ENCODE measurements around the gene SVIL. TPM values are rescaled to one million over a fixed set of nuclear protein-coding genes. Genes with fewer than 3 reads are reported as not detected.
A peak's percentile ranks its signal among the peaks of the same experiment; 100 is the strongest.
"Not testable (repeated sequence)": the region's sequence is repeated elsewhere in the genome, so short reads cannot be mapped to it uniquely, and the experiment has no call there.

SVIL gene
- total and polyA plus RNA-seq, 9 donors: 129 to 229 (median 173) TPM

DNA sequence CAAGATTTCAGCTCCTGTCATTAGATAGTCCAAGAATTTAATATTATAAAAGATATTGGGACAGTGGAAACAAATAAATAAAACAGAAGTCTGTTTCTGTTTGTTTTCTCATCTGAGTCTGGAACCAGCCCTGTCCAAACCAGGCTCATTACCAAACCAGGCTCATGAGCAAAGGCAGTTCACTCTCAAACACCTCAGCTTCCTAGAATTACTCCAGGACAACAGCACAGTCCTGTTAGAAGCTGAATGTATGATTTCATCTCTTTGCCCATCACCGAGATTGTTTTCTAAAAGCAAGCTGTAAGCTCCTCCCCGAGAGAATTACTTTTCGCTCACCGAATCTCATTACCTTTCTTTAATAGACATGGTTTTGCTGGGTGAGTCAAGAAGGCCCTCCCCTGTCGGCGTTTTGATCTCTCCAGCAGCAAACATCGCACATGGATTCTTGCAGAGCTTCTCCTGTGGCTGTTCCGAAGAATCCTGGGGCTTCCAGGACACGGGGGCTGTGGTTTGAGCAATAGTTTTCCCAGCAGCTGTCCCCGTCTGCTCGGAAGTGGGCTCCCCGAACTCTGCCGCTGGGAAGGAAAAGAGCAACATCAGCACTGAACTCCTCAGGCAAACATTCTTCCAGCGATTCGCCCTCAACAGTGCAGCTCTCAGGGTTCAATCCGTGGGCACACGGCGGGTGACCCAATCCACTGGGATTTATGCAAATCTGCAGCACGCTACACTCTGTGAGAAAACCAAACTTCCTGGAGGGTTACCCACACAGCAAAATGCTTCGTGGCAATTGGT is 112.5 kb downstream of the SVIL start:
- no peaks in the 10 kb centered on the region for H3K9me3 ChIP-seq (replicated peaks; ENCODE audit: control insufficient read depth, low read depth, low read length)

DNA sequence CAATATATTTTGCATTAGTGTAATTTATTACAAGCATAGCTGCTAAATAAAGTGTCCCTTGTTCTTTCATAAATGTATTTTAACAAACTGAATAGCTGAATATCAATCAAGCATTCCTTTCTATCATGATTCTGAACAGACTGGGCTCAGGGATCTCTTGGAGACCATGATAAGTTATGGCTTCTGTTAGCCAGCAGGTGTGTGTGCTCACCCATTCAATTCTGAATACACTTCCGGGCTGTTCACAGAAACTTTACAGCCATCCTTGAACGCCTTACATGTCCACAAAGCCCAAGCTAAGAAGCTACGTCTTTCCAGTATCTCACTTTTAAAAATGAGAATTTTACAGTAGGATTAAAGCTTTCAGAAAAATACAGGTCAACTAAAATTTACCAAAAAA is 115.1 kb downstream of the SVIL start:
- no peak for DNase-seq
- no peaks in the 10 kb centered on the region for H3K9me3 ChIP-seq (replicated peaks; ENCODE audit: control insufficient read depth, low read depth, low read length)
- H3K27ac ChIP-seq (ENCODE audit: low read length): no peak overlapping the region
- H3K4me3 ChIP-seq (ENCODE audit: low read length): no peak overlapping the region
- no CpG with 5 or more reads among the region's 3 CpGs for WGBS (ENCODE audit: insufficient coverage)
- H3K27me3 ChIP-seq (ENCODE audit: control insufficient read depth, insufficient read depth, low read length): no peaks in the 10 kb centered on the region
- peaks cover 13% of the 10 kb centered on the region for H3K4me1 ChIP-seq (ENCODE audit: control insufficient read depth, insufficient read depth, low read length)
- H3K36me3 ChIP-seq (ENCODE audit: control insufficient read depth, insufficient read depth, low read length): peaks cover 46% of the 10 kb centered on the region

More for the DNA sequence above, 112.5 kb downstream of the SVIL start:
- 71% methylated on average over 15 of the region's 20 CpGs for WGBS (ENCODE audit: insufficient coverage)
- H3K27me3 ChIP-seq (ENCODE audit: control insufficient read depth, insufficient read depth, low read length): no peaks in the 10 kb centered on the region
- H3K4me3 ChIP-seq (ENCODE audit: low read length): no peak overlapping the region
- H3K36me3 ChIP-seq (ENCODE audit: control insufficient read depth, insufficient read depth, low read length): peaks cover 49% of the 10 kb centered on the region
- H3K4me1 ChIP-seq (ENCODE audit: control insufficient read depth, insufficient read depth, low read length): no peaks in the 10 kb centered on the region
- no peak for DNase-seq
- H3K27ac ChIP-seq (ENCODE audit: low read length): no peak overlapping the region

DNA sequence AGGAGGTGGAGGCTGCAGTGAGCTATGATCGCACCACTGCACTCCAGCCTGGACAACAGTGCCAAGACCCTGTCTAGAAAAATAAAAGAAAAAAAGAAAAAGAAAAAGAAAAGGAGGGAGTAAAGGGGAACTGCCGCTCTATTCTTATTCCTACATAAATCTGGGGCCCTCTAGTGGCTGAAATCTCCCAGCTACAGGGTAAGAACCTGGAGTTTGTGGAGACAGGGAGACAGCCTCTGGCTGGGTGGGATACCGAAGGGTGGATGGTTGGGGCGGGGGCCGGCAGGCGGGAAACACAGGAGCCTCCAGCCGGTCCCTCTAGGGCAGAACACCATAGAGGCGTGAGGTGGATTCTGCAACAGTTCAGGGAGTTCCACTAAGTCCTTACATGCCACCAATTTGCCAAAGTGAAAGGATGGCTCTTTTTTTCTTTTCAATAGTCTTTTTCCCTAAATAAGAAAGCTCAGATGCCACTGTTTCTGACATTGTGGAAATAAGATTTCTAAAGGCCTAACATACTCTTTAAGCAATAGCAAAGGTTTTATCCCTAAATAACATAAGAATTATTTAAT is 117.3 kb downstream of the SVIL start:
- H3K27ac ChIP-seq (ENCODE audit: low read length): no peak overlapping the region
- DNase-seq: peak; percentile 29
- H3K4me1 ChIP-seq (ENCODE audit: control insufficient read depth, insufficient read depth, low read length): peaks cover 13% of the 10 kb centered on the region
- no peak overlapping the region for H3K4me3 ChIP-seq (ENCODE audit: low read length)
- H3K9me3 ChIP-seq (replicated peaks; ENCODE audit: control insufficient read depth, low read depth, low read length): no peaks in the 10 kb centered on the region
- peaks cover 38% of the 10 kb centered on the region for H3K36me3 ChIP-seq (ENCODE audit: control insufficient read depth, insufficient read depth, low read length)
- WGBS (ENCODE audit: insufficient coverage): 80% methylated on average over 3 of the region's 8 CpGs
- H3K27me3 ChIP-seq (ENCODE audit: control insufficient read depth, insufficient read depth, low read length): no peaks in the 10 kb centered on the region

DNA sequence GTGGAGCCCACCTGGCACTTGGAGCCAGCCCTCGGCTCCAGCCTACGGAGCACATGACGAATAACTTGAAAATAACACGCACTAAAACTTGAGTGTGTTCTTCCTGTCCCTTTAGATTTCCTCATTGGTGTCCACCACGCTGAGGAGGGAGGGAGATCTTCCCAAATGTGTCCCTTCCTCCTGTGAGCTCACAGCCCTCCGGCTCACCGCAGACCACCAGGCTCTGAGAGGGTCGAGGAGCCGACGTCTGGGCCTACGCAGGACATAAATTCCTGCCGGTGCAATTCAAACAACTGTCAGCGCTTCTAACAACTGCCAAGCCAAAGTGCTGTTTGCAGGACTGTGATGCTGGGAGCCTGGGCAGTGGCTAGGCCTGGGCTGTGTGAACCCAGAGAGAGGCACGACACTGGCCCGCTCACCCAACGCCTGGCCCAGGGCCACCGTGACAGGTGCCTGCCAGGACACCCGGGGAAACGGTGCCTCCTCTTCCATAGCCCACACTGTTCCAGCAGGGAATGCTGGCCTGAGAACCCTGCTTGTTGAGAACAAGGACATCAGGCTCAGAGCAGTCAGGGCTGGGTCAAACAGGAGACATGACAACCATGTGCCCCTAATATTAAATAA is 118.3 kb downstream of the SVIL start:
- H3K4me3 ChIP-seq (ENCODE audit: low read length); H3K27me3 ChIP-seq (ENCODE audit: control insufficient read depth, insufficient read depth, low read length); H3K9me3 ChIP-seq (replicated peaks; ENCODE audit: control insufficient read depth, low read depth, low read length): not testable (repeated sequence)
- Histone ChIP-seq H3K4me1 (ENCODE audit: control insufficient read depth, insufficient read depth, low read length) (peaks cover 13% of the 10 kb centered on the region), H3K36me3 (ENCODE audit: control insufficient read depth, insufficient read depth, low read length) (peaks cover 38% of the 10 kb centered on the region), H3K27ac (ENCODE audit: low read length) (peak overlapping the region; percentile 51)
- peak; percentile 53 for DNase-seq
- 66% methylated on average over 14 of the region's 19 CpGs for WGBS (ENCODE audit: insufficient coverage)

DNA sequence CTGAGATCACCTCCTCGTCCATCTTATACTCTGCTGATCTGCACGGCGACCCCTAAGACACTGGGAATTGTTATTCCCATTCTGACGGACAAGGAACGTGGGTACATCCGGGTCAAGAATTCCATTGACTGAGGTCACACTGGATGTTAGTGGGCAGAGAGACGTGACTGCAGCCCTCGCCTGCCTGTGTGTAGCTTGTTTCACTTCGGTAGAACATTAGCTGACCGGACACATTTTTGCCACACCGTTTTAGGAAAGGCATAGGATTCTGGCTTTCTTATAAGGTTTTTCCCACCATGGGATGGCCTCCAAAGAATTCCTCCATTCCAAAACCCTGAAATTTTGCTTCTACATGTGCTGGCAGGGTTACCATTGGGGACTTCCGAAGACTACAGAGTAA is 118.9 kb downstream of the SVIL start:
- H3K9me3 ChIP-seq (replicated peaks; ENCODE audit: control insufficient read depth, low read depth, low read length); DNase-seq; H3K27me3 ChIP-seq (ENCODE audit: control insufficient read depth, insufficient read depth, low read length); H3K4me3 ChIP-seq (ENCODE audit: low read length): not testable (repeated sequence)
- H3K36me3 ChIP-seq (ENCODE audit: control insufficient read depth, insufficient read depth, low read length): peaks cover 38% of the 10 kb centered on the region
- H3K27ac ChIP-seq (ENCODE audit: low read length): peak overlapping the region; percentile 42
- 86% methylated on average over 9 of the region's 12 CpGs for WGBS (ENCODE audit: insufficient coverage)
- peaks cover 13% of the 10 kb centered on the region for H3K4me1 ChIP-seq (ENCODE audit: control insufficient read depth, insufficient read depth, low read length)

DNA sequence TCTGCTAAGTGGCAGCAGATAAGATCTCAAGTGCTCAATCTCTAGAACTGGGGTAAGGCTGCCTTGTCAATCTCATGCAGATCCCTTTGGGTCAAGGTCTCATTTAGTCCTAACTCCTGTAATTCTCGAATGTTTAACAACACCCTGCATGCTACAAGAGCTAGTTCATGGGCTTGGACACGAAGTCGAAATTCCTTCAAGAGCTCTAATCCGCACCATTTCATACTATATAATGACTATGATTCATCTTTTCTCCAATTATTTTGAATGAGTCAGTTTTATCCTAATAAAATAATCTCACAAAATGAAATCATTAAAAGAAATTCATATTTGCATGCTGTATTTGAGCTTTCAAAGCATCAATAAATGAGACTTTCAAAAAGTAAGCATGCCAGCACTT is 119.7 kb downstream of the SVIL start:
- Histone ChIP-seq H3K4me1 (ENCODE audit: control insufficient read depth, insufficient read depth, low read length) (peaks cover 13% of the 10 kb centered on the region), H3K36me3 (ENCODE audit: control insufficient read depth, insufficient read depth, low read length) (peaks cover 33% of the 10 kb centered on the region)

DNA sequence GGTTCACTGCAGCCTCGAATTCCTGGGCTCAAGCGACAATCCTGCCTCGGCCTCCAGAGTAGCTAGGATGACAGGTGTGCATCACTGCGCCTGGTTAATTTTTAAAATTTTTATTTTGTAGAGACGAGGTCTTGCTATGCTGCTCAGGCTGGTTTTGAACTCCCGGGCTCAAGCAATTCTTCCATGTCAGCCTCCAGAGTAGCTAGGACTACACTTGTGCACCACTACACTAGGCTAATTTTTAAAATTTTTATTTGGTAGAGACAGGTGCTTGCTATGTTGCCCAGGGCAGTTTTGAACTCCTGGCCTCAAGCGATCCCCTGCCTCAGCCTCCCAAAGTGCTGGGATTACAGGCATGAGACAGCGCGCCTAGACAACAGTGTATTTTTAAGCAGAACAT is 120.5 kb downstream of the SVIL start:
- H3K9me3 ChIP-seq (replicated peaks; ENCODE audit: control insufficient read depth, low read depth, low read length): no peaks in the 10 kb centered on the region
- H3K27me3 ChIP-seq (ENCODE audit: control insufficient read depth, insufficient read depth, low read length): no peaks in the 10 kb centered on the region
- WGBS (ENCODE audit: insufficient coverage): 81% methylated on average over 6 of the region's 9 CpGs
- no peak for DNase-seq
- no peak overlapping the region for H3K27ac ChIP-seq (ENCODE audit: low read length)
- H3K4me1 ChIP-seq (ENCODE audit: control insufficient read depth, insufficient read depth, low read length): peaks cover 13% of the 10 kb centered on the region
- peaks cover 34% of the 10 kb centered on the region for H3K36me3 ChIP-seq (ENCODE audit: control insufficient read depth, insufficient read depth, low read length)
- no peak overlapping the region for H3K4me3 ChIP-seq (ENCODE audit: low read length)

More for the DNA sequence above, 119.7 kb downstream of the SVIL start:
- not testable (repeated sequence) for DNase-seq; H3K27ac ChIP-seq (ENCODE audit: low read length); H3K4me3 ChIP-seq (ENCODE audit: low read length); H3K9me3 ChIP-seq (replicated peaks; ENCODE audit: control insufficient read depth, low read depth, low read length); H3K27me3 ChIP-seq (ENCODE audit: control insufficient read depth, insufficient read depth, low read length)
- WGBS (ENCODE audit: insufficient coverage): no CpG with 5 or more reads among the region's 4 CpGs

DNA sequence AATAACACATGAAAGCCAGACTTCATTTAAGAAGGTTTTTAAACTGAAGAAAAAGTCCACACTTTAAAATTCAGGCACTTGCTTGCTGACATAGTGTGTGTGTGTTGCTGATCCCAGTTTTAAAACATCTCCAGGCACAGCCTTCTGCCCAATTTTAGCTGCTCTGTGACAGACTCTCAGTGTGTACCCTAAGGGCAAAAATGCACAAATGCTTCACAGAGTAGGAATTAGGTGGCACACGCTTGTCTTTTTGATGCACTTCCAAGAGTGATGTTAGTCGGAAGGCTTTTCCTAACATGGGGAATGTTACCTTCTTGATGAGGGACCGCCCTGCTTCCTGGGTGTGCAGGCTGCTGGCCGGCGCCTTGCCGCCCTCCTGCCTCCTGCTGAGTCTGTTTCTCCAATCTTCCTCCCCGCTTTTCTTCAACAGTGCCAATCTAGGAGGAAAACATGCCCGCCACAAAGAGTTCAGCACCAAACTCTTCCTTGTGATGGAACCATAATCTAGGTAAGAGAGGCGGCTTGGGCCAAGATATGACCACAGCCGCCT is 122.3 kb downstream of the SVIL start:
- H3K36me3 ChIP-seq (ENCODE audit: control insufficient read depth, insufficient read depth, low read length): peaks cover 37% of the 10 kb centered on the region
- no peaks in the 10 kb centered on the region for H3K27me3 ChIP-seq (ENCODE audit: control insufficient read depth, insufficient read depth, low read length)
- H3K9me3 ChIP-seq (replicated peaks; ENCODE audit: control insufficient read depth, low read depth, low read length): no peaks in the 10 kb centered on the region
- WGBS (ENCODE audit: insufficient coverage): 95% methylated on average over 3 of the region's 10 CpGs
- H3K4me3 ChIP-seq (ENCODE audit: low read length): no peak overlapping the region
- no peak overlapping the region for H3K27ac ChIP-seq (ENCODE audit: low read length)
- peaks cover 13% of the 10 kb centered on the region for H3K4me1 ChIP-seq (ENCODE audit: control insufficient read depth, insufficient read depth, low read length)
- DNase-seq: no peak

DNA sequence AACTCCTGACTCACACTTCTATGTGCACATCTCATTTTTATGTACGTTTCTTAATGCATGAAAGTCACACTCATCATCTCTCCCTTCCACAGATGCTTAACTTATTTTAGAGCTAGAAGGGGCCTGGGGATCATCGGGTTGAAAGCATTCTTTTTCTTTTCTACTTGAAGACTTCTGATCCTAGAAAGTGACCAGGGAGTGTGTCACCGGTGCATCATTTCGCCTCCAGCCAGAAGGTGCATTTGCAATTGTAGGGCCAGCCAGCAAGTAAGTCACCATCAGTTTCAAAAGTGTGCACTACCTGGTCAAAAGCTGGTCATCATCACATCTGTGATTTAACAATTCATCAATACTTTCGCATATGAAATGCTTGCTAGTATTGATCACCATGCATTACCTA is 123.0 kb downstream of the SVIL start:
- H3K4me1 ChIP-seq (ENCODE audit: control insufficient read depth, insufficient read depth, low read length); H3K27me3 ChIP-seq (ENCODE audit: control insufficient read depth, insufficient read depth, low read length); H3K4me3 ChIP-seq (ENCODE audit: low read length); H3K27ac ChIP-seq (ENCODE audit: low read length); H3K9me3 ChIP-seq (replicated peaks; ENCODE audit: control insufficient read depth, low read depth, low read length); DNase-seq: not testable (repeated sequence)
- 76% methylated on average over 2 of the region's 5 CpGs for WGBS (ENCODE audit: insufficient coverage)
- H3K36me3 ChIP-seq (ENCODE audit: control insufficient read depth, insufficient read depth, low read length): peaks cover 38% of the 10 kb centered on the region

DNA sequence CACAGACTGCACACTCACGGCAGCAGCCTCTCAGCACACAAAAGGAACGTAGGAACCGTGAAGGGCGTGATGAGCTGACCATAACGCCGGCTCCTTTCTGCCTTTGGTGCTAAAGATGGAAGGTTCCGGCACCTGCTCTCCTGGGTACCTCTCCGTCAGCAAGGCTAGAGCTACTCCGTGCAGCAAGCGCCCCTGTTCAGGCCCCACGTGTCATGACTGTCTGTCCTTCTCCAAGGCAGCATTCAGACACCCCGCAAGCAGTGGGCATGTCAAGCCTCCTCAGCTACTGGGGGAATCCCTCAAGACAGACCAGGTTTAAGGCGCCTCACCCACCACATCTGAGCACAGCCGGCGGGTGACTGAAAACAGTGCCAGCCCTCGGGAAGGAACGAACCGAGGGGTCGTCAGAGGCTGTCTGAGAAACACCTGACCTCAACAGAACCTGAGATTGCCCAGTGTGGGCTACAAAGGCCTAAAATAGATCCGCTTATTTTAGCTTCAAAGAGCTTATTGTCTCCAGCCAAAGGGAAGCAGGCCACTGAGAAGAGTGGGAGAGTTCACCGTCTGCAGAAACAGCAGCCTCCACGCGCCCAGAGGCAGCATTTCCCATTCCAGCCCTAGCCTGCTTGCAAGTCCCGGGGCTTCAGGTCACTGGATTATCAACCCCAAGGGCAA is 124.2 kb downstream of the SVIL start:
- not testable (repeated sequence) for H3K27me3 ChIP-seq (ENCODE audit: control insufficient read depth, insufficient read depth, low read length); DNase-seq; H3K4me3 ChIP-seq (ENCODE audit: low read length); H3K9me3 ChIP-seq (replicated peaks; ENCODE audit: control insufficient read depth, low read depth, low read length); H3K27ac ChIP-seq (ENCODE audit: low read length); H3K4me1 ChIP-seq (ENCODE audit: control insufficient read depth, insufficient read depth, low read length)
- 100% methylated on average over 3 of the region's 24 CpGs for WGBS (ENCODE audit: insufficient coverage)
- peaks cover 36% of the 10 kb centered on the region for H3K36me3 ChIP-seq (ENCODE audit: control insufficient read depth, insufficient read depth, low read length)

All from muscle of leg (tissue), 11 donors.